OCI-LY7 (cell line): ENCODE results near the gene GRM6. TPM values are rescaled to one million over a fixed set of nuclear protein-coding genes. Genes with fewer than 3 reads are reported as not detected.

ENCODE experiments used
- BruUV-seq: library from RNA; stranded (reverse); fragments of 400-500 nt; replicated peaks from 2 replicates; lab custom pipeline; 2021; lab: Mats Ljungman, UMichigan
- CTCF ChIA-PET: fragments of 300-600 bp; sonication (Branson Sonifier 250); formaldehyde crosslinking; loops from one replicate; lab custom pipeline; 2022; ENCODE audit warnings: antibody characterized with exemption; ENCODE audit not compliant: unreplicated experiment; lab: Charles Lee
- POLR2A ChIA-PET: fragments of 300-600 bp; sonication (Branson Sonifier 250); formaldehyde crosslinking; loops from one replicate; lab custom pipeline; 2022; ENCODE audit warnings: antibody characterized with exemption; lab: Charles Lee
- DNase-seq: peaks from one replicate; pipeline ENCODE4 v3.0.0-alpha.2; 2015; ENCODE audit warnings: low spot score
- H2AFZ ChIP-seq: fragments of 200-600 bp; sonication (generic), shearing (Covaris generic); 2 replicates; pipeline ENCODE4 v1.6.1; 2014; ENCODE audit warnings: mild to moderate bottlenecking, antibody characterized with exemption, low read length, moderate library complexity
- H3K27ac ChIP-seq: fragments of 200-600 bp; sonication (generic); 2 replicates; pipeline ENCODE4 v1.5.1; 2014; ENCODE audit warnings: mixed run types, low read depth, mild to moderate bottlenecking, moderate library complexity, low read length, inconsistent platforms; ENCODE audit not compliant: poor library complexity, severe bottlenecking
- H3K36me3 ChIP-seq: fragments of 200-600 bp; sonication (generic); 2 replicates; pipeline ENCODE4 v1.6.1; 2014; ENCODE audit warnings: mild to moderate bottlenecking, antibody characterized with exemption, low read length, moderate library complexity, mixed read lengths; ENCODE audit not compliant: insufficient read depth
- H3K4me1 ChIP-seq: fragments of 200-600 bp; sonication (generic); 2 replicates; pipeline ENCODE4 v1.5.1; 2014; ENCODE audit warnings: mild to moderate bottlenecking, low read length; ENCODE audit not compliant: insufficient read depth, poor library complexity, severe bottlenecking
- H3K4me2 ChIP-seq: fragments of 200-600 bp; sonication (generic); 2 replicates; pipeline ENCODE4 v1.6.1; 2014; ENCODE audit warnings: mild to moderate bottlenecking, low read length
- H3K4me3 ChIP-seq: fragments of 200-600 bp; sonication (generic); 2 replicates; pipeline ENCODE4 v1.5.1; 2014; ENCODE audit warnings: mild to moderate bottlenecking, low read depth, low read length; ENCODE audit not compliant: poor library complexity, severe bottlenecking
- H3K79me2 ChIP-seq: fragments of 200-600 bp; sonication (generic); 2 replicates; pipeline ENCODE4 v1.6.1; 2016; ENCODE audit warnings: low read depth, mild to moderate bottlenecking, low read length, moderate library complexity, mixed read lengths; ENCODE audit not compliant: insufficient read depth
- H3K9me2 ChIP-seq: fragments of 200-600 bp; sonication (generic); 2 replicates; pipeline ENCODE4 v1.6.1; 2016; ENCODE audit warnings: mild to moderate bottlenecking, low read length, mixed read lengths; ENCODE audit not compliant: insufficient read depth
- H3K9me3 ChIP-seq: fragments of 200-600 bp; sonication (generic); 2 replicates; pipeline ENCODE4 v1.6.1; 2014; ENCODE audit warnings: mild to moderate bottlenecking, mixed run types, low read length, mixed read lengths
- H4K20me1 ChIP-seq: fragments of 200-600 bp; sonication (generic); 2 replicates; pipeline ENCODE4 v1.6.1; 2014; ENCODE audit warnings: mild to moderate bottlenecking, antibody characterized with exemption, low read length, moderate library complexity, mixed read lengths; ENCODE audit not compliant: insufficient read depth
- CTCF ChIP-seq: fragments of 200-600 bp; sonication (generic); conservative IDR thresholded peaks from 2 replicates; pipeline ENCODE4 v1.5.1; 2014; ENCODE audit warnings: mild to moderate bottlenecking, antibody characterized with exemption, low read length, moderate library complexity, mixed read lengths
- EZH2phosphoT487 ChIP-seq: fragments of 200-600 bp; sonication (generic); IDR thresholded peaks from 2 replicates; pipeline ENCODE4 v1.6.1; 2018; ENCODE audit warnings: low read depth, borderline replicate concordance, mild to moderate bottlenecking, mixed run types, antibody characterized with exemption, low read length, moderate library complexity, mixed read lengths
- intact Hi-C: fragments of 100-400 bp; cut with micrococcal nuclease; formaldehyde crosslinking; loops from one replicate; pipeline ENCODE4 v1.10.0; 2022; ENCODE audit not compliant: unreplicated experiment
- total RNA-seq, 2 experiments: library from RNA; depleted of rRNA in 1 of 2; stranded (reverse); fragments of >200 nt in 1 of 2; shearing (Covaris generic) in 1 of 2; gene quantifications; 2 replicates each; pipeline ENCODE4 v1.2.3, GENCODE V29; 2014 to 2022

GRM6 gene
- total RNA-seq, 2 experiments from 2014 or later: not detected

GRCh38 chr5:178991190-178992145 lies 3.7 kb downstream of the GRM6 start:
- no TSS peak for BruUV-seq
- ChIA-PET POLR2A (no interaction called here), CTCF (no interaction called here)

DNA sequence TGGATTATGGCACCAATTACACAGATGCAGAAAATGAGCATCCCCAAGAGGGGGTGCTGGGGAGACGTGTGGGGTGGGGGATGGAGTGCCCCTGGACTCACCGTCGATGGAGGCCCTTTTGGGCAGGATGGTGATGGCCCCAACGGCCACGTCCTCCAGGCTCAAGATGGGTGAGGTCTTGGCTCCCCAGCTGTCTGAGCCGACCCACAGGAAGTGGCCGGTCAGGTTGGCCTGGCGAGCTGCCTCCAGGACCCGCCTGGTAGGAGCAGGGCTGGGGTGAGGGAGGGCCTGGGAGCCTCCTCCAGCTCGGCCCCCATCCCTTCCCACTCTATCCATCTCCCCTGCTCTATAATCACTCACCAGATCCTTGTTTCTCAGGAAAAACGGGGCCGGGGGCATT lies 4.6 kb downstream of the GRM6 start:
- POLR2A ChIA-PET: no interaction called here
- Histone ChIP-seq H3K4me2 (no peak overlapping the region), H3K4me3 (no peak overlapping the region), H3K36me3 (no peaks in the 10 kb centered on the region), H3K79me2 (no peaks in the 10 kb centered on the region), H4K20me1 (no peaks in the 10 kb centered on the region), H3K9me3 (no peaks in the 10 kb centered on the region), H3K9me2 (no peaks in the 10 kb centered on the region), H3K27ac (no peak overlapping the region), H3K4me1 (no peaks in the 10 kb centered on the region), H2AFZ (no peak overlapping the region)
- TF ChIP-seq EZH2phosphoT487 (no peak), CTCF (no peak)
- no peak for DNase-seq
- CTCF ChIA-PET: no interaction called here
- intact Hi-C loops: no loop called here
- no TSS peak for BruUV-seq

More at GRCh38 chr5:178991190-178992145, 3.7 kb downstream of the GRM6 start:
- H3K9me3 ChIP-seq: no peaks in the 10 kb centered on the region
- TF ChIP-seq EZH2phosphoT487: no peak
- TF ChIP-seq CTCF: no peak
- H4K20me1 ChIP-seq: no peaks in the 10 kb centered on the region
- DNase-seq: no peak
- H3K27ac ChIP-seq: no peak overlapping the region
- no peaks in the 10 kb centered on the region for H3K9me2 ChIP-seq
- H3K79me2 ChIP-seq: no peaks in the 10 kb centered on the region
- H3K4me2 ChIP-seq: no peak overlapping the region
- intact Hi-C loops: no loop called here
- H3K4me1 ChIP-seq: no peaks in the 10 kb centered on the region
- no peak overlapping the region for H3K4me3 ChIP-seq
- H3K36me3 ChIP-seq: no peaks in the 10 kb centered on the region
- H2AFZ ChIP-seq: no peak overlapping the region

- H2AFZ ChIP-seq: no peak overlapping the region
- H3K79me2 ChIP-seq: no peaks in the 10 kb centered on the region
- no peaks in the 10 kb centered on the region for H3K4me1 ChIP-seq
- no peaks in the 10 kb centered on the region for H4K20me1 ChIP-seq
- no peak for TF ChIP-seq EZH2phosphoT487
- no peak for TF ChIP-seq CTCF
- DNase-seq: no peak
- H3K9me2 ChIP-seq: no peaks in the 10 kb centered on the region
- H3K9me3 ChIP-seq: no peaks in the 10 kb centered on the region
- ChIA-PET POLR2A (interaction anchor here (0.6 kb wide), 1 partner anchor 349 kb away, joined by 5 read pairs; no protein-coding TSS in a partner anchor), CTCF (interaction anchor here (0.6 kb wide), 1 partner anchor 39 kb away, joined by 4 read pairs; no protein-coding TSS in a partner anchor)
- no TSS peak for BruUV-seq
- no peaks in the 10 kb centered on the region for H3K36me3 ChIP-seq
- H3K4me2 ChIP-seq: no peak overlapping the region
- H3K4me3 ChIP-seq: no peak overlapping the region
- H3K27ac ChIP-seq: no peak overlapping the region
- intact Hi-C loops: no loop called here
These were observed 5.8 kb downstream of the GRM6 start for GRCh38 chr5:178989311-178989710.
